GM10248 (cell line): ENCODE measurements around the gene NTM.

Source experiments
- CTCF ChIA-PET: fragments of 300-600 bp; sonication (Branson Sonifier 250); formaldehyde crosslinking; extraction: SDS; loops from one replicate; lab custom pipeline; 2021; ENCODE audit warnings: antibody characterized with exemption; lab: Yijun Ruan, JAX
- POLR2A ChIA-PET: fragments of 350-650 bp; sonication (Branson Sonifier 250); formaldehyde crosslinking; extraction: SDS; loops from one replicate; lab custom pipeline; 2020; ENCODE audit warnings: antibody characterized with exemption; lab: Yijun Ruan, JAX
- DNase-seq: peaks from one replicate; pipeline ENCODE4 v3.0.0; 2012; ENCODE audit errors: extremely low spot score
- CTCF ChIP-seq: IDR thresholded peaks from 2 replicates; pipeline ENCODE4 v1.5.1; 2012; ENCODE audit warnings: mild to moderate bottlenecking, low read depth; ENCODE audit errors: extremely low read depth, missing control alignments, control extremely low read depth

NTM gene

DNA sequence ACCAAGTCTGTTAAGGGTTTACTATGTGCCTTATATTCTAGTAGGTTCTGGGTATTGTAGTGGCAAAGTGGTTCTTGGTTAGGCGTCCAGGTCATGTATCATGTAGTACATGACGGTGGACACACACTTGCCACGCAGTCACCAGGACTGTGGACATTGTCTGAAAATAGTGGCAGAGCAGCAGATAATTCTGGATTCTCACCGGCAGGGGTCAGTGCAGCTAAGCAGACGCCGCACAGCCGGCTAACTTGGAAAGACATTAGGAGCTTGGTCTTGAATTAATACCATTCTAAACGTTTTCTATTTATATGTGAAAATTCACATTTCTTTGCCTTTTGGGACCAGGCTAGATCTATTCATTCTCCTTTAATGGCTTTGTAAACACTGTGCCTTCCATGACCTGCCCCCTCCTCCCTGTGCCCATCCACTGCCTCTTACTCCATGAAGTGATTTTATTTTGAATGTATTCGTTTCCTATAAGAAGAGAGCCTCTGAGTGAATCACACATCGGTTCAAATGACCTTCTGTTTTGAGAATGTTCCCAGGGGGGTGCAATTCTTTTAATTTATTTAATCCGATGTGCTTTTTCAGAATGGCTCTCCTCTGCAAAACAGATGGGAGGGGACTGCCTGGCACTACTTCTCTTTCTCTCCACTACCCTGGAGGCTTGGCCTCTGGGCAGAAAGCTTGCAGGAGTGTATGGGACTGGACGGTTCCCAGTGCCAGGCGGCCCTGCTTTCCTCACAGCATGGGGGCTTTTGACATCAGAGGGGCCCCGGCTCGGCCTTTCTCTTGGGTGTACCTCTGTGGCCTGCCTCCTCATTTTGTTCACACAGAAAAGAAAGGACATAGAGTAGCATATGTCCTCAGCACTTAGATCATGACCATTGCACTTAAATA lies 378.0 kb downstream of the NTM start:
- POLR2A ChIA-PET, result no interaction called here
- peak; percentile 62 for DNase-seq
- peak; percentile 76 for TF ChIP-seq CTCF
- CTCF ChIA-PET, result interaction anchor here (0.7 to 4.2 kb wide), 30 partner anchors 8 to 1202 kb away, joined by 3 to 35 read pairs (median 4); no protein-coding TSS in a partner anchor

DNA sequence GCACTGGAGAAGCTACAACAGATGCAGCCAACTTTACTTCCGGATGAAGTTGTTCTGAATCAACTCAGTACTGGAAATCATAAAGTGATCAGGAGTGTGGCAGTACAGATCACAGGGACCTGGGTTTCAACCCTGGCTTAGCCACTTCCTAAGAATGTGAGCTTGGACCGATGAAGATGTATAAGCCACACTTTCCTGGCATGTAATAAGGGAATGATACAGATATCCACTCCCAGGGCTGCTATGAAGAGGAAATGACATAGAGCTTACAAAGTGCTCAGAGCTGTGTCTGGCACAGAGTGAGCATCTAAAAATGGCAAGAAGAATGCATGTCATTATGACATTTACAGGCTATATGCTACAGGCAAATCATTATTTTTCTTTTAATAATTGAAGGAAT lies 378.7 kb downstream of the NTM start:
- ChIA-PET POLR2A (no interaction called here), CTCF (interaction anchor here (1.2 to 4.2 kb wide), 9 partner anchors 9 to 1191 kb away, joined by 4 to 35 read pairs (median 4); no protein-coding TSS in a partner anchor)
- no peak for DNase-seq
- TF ChIP-seq CTCF, result no peak

DNA sequence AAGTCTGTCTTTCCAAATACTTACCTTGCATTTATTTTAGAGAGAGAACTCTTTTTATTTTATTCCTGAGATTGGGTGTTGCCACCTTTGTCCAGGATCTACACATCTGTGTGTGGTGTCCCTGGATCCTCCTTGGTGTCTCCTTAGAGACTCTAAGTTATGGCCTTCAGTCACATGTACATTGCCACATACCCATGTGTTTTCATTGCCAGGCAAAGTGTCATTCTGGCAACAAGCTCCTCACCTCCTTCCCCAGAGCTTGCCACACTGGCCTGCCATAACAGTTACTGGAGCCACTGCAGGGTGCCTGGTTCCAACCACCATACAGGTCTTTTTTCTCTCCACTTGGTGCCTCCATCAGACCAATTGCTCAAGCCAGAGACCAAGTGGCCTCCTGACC lies 379.7 kb downstream of the NTM start:
- ChIA-PET CTCF (interaction anchor here (1.2 to 1.9 kb wide), 2 partner anchors 1189 to 1190 kb away, joined by 4 to 10 read pairs; no protein-coding TSS in a partner anchor), POLR2A (no interaction called here)
- no peak for DNase-seq
- TF ChIP-seq CTCF, result no peak

DNA sequence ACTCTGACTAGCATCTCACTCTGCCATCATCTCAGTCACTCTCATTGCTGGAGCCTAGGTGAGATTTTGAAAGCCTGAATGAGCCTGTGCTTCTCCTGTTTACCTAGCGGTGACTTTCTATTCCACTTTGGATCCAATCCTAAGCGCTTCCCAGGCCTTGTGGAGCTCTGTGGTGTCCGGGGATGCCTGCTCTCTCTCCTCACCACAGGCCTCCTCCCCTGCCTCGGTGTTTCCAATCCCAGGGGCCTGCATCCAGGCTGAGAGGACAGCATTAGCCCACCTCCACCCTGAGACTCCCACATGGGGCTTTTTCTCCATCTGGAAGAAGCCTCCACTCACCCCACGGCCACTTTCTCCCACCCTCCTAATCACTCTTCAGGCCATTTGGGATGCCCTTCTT lies 380.3 kb downstream of the NTM start:
- no peak for DNase-seq
- TF ChIP-seq CTCF, result no peak
- ChIA-PET CTCF (interaction anchor here (1.9 kb wide), 1 partner anchor 1190 kb away, joined by 10 read pairs; no protein-coding TSS in a partner anchor), POLR2A (no interaction called here)

DNA sequence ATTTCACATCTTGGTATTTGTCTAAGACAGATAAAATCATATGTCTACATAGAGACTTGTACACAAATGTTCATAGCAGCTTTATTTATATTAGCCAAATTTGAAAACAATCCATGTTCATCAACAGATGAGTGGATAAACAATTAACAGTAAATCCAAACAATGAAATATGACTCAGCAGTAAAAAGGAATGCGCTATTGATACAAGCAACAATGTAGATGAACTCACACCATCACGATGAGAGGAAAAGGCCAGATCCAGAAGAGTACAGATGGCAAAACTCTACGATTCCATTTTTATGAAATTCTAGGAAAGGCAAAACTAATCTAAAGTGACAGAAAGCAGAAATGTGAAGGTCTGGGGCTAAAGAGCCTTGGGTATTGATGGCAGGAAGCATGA lies 384.3 kb downstream of the NTM start:
- DNase-seq, result no peak
- TF ChIP-seq CTCF, result no peak
- ChIA-PET POLR2A (no interaction called here), CTCF (interaction anchor here (1.7 kb wide), 1 partner anchor 15 kb away, joined by 7 read pairs; no protein-coding TSS in a partner anchor)

GRCh38 chr11:131756479-131757110 lies 386.2 kb downstream of the NTM start:
- CTCF ChIA-PET, result interaction anchor here (1.0 to 4.1 kb wide), 5 partner anchors 9 to 370 kb away, joined by 3 to 35 read pairs (median 4); no protein-coding TSS in a partner anchor
- DNase-seq, result no peak
- POLR2A ChIA-PET, result no interaction called here
- no peak for TF ChIP-seq CTCF
